Loucy (cell line): Measurements from ENCODE around the gene TTC32.
"Not testable (repeated sequence)": the region's sequence is repeated elsewhere in the genome, so short reads cannot be mapped to it uniquely, and the experiment has no call there.

ENCODE experiments used
- H2AFZ ChIP-seq: fragments of 200-600 bp; sonication (generic); 2 replicates; pipeline ENCODE4 v1.6.0; 2016; ENCODE audit warnings: antibody characterized with exemption, mild to moderate bottlenecking, low read length, moderate library complexity
- H3F3A ChIP-seq: fragments of 200-600 bp; 2 replicates; pipeline ENCODE4 v1.6.0; 2016; ENCODE audit warnings: antibody characterized with exemption, low read depth, mild to moderate bottlenecking
- H3K27me3 ChIP-seq: fragments of 200-600 bp; sonication (generic); 2 replicates; pipeline ENCODE4 v1.6.1; 2014; ENCODE audit warnings: low read length, mild to moderate bottlenecking; ENCODE audit not compliant: insufficient read depth, poor library complexity, severe bottlenecking
- H3K36me3 ChIP-seq: fragments of 200-600 bp; sonication (generic); 2 replicates; pipeline ENCODE4 v1.6.1; 2016; ENCODE audit warnings: low read length; ENCODE audit not compliant: insufficient read depth
- H3K4me1 ChIP-seq: fragments of 200-600 bp; sonication (generic); 2 replicates; pipeline ENCODE4 v1.5.1; 2014; ENCODE audit warnings: low read length, mild to moderate bottlenecking; ENCODE audit not compliant: insufficient read depth, poor library complexity, severe bottlenecking
- H3K4me2 ChIP-seq: fragments of 200-600 bp; sonication (generic); 2 replicates; pipeline ENCODE4 v1.6.0; 2014; ENCODE audit warnings: antibody characterized with exemption, low read length, low read depth, mild to moderate bottlenecking; ENCODE audit not compliant: poor library complexity, severe bottlenecking
- H3K4me3 ChIP-seq: fragments of 200-600 bp; sonication (generic); 2 replicates; pipeline ENCODE4 v1.5.1; 2014; ENCODE audit warnings: low read length, mild to moderate bottlenecking, mixed read lengths; ENCODE audit not compliant: poor library complexity, severe bottlenecking
- H3K79me2 ChIP-seq: fragments of 200-600 bp; sonication (generic); 2 replicates; pipeline ENCODE4 v1.6.1; 2014; ENCODE audit warnings: low read length; ENCODE audit not compliant: insufficient read depth
- H3K9ac ChIP-seq: fragments of 200-600 bp; sonication (generic); 2 replicates; pipeline ENCODE4 v1.6.0; 2014; ENCODE audit warnings: mild to moderate bottlenecking, low read depth, low read length, moderate library complexity; ENCODE audit not compliant: poor library complexity, severe bottlenecking
- H3K9me2 ChIP-seq: fragments of 200-600 bp; sonication (generic); replicated peaks from 2 replicates; pipeline ENCODE4 v1.6.1; 2016; ENCODE audit warnings: low read depth, low read length, mixed read lengths
- H3K9me3 ChIP-seq: fragments of 200-600 bp; sonication (generic); 2 replicates; pipeline ENCODE4 v1.6.1; 2014; ENCODE audit warnings: mild to moderate bottlenecking, antibody characterized with exemption, low read length, low read depth; ENCODE audit not compliant: insufficient read depth
- H4K20me1 ChIP-seq: fragments of 200-600 bp; sonication (generic); 2 replicates; pipeline ENCODE4 v1.6.0; 2014; ENCODE audit warnings: antibody characterized with exemption, low read length, mild to moderate bottlenecking; ENCODE audit not compliant: insufficient read depth, poor library complexity, severe bottlenecking
- EZH2phosphoT487 ChIP-seq: fragments of 200-600 bp; IDR thresholded peaks from 2 replicates; pipeline ENCODE4 v1.6.1; 2018; ENCODE audit warnings: antibody characterized with exemption, mild to moderate bottlenecking, moderate library complexity, borderline replicate concordance
- TF ChIP-seq, protein P1 (sequence below): fragments of 200-600 bp; sonication (generic); conservative IDR thresholded peaks from 2 replicates; pipeline ENCODE4 v1.5.1; 2014; ENCODE audit warnings: mild to moderate bottlenecking, antibody characterized with exemption, low read length

The TTC32 gene

DNA sequence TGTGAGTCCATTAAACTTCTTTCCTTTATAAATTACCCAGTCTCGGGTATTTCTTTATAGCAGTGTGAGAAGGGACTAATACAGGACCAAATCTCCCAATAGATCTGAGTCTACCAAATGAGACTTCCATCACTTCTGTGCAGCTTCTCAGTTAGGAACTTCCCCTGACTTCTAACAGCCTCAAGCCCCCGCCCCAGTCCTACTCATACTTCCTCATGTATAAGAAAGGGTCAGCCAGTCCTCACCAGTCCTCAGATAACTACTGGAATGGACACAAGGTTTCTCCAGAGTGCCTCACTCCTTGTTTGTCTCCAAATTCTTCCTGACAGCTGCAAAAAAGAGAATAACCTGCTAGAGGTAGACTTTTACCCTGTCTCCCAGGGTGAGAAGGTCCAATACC lies 19.5 kb downstream of the TTC32 start:
- no peaks in the 10 kb centered on the region for H4K20me1 ChIP-seq
- no peaks in the 10 kb centered on the region for H3K36me3 ChIP-seq
- H3K9me3 ChIP-seq = no peaks in the 10 kb centered on the region
- H2AFZ ChIP-seq = no peak overlapping the region
- TF ChIP-seq, protein P1, sequence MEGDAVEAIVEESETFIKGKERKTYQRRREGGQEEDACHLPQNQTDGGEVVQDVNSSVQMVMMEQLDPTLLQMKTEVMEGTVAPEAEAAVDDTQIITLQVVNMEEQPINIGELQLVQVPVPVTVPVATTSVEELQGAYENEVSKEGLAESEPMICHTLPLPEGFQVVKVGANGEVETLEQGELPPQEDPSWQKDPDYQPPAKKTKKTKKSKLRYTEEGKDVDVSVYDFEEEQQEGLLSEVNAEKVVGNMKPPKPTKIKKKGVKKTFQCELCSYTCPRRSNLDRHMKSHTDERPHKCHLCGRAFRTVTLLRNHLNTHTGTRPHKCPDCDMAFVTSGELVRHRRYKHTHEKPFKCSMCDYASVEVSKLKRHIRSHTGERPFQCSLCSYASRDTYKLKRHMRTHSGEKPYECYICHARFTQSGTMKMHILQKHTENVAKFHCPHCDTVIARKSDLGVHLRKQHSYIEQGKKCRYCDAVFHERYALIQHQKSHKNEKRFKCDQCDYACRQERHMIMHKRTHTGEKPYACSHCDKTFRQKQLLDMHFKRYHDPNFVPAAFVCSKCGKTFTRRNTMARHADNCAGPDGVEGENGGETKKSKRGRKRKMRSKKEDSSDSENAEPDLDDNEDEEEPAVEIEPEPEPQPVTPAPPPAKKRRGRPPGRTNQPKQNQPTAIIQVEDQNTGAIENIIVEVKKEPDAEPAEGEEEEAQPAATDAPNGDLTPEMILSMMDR = no peak
- no peak for TF ChIP-seq EZH2phosphoT487
- no peaks in the 10 kb centered on the region for H3K9me2 ChIP-seq
- no peaks in the 10 kb centered on the region for H3K27me3 ChIP-seq
- H3K9ac ChIP-seq = no peak overlapping the region
- H3K4me1 ChIP-seq = no peaks in the 10 kb centered on the region
- no peaks in the 10 kb centered on the region for H3K79me2 ChIP-seq
- H3F3A ChIP-seq = no peaks in the 10 kb centered on the region
- H3K4me2 ChIP-seq = no peak overlapping the region
- no peak overlapping the region for H3K4me3 ChIP-seq

GRCh38 chr2:19881908-19882265 lies 19.9 kb downstream of the TTC32 start:
- no peaks in the 10 kb centered on the region for H3K27me3 ChIP-seq
- no peaks in the 10 kb centered on the region for H3F3A ChIP-seq
- TF ChIP-seq EZH2phosphoT487 = no peak
- TF ChIP-seq, protein P1 = no peak

DNA sequence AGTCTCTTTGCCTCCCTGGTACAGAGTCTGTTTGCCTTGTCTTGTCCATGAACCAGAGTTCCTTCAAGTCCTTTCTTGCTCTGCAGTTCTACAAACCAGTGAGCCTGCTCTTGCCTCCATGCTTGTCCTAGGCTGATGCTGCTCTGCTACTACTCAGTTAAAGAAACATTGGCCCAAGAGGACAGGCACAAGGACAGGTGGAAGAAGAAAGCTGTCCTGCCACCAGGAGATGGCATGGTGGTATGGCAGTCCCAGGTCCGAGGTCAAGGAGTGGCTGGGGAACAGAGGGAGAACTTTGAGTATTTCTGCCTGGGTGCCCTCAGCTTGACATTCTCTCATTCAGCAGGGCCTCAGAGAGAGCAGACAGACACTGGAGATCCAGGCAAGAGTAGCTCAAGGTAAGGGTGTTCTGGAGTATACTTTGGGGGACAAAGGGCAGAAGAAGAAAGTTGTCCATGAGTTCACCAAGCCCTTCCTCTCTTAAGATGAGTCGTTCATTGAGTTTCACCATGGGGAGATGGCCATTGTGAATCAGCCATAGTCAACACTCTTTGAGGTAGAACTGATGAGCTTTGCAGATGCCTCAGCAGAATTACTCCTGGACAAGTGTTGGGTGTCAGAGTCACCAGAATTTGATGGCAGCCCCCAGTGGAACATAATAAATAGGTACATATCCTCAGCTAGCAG lies 20.4 kb downstream of the TTC32 start:
- H3K79me2 ChIP-seq = no peaks in the 10 kb centered on the region
- no peaks in the 10 kb centered on the region for H3F3A ChIP-seq
- H3K36me3 ChIP-seq = no peaks in the 10 kb centered on the region
- no peaks in the 10 kb centered on the region for H4K20me1 ChIP-seq
- no peaks in the 10 kb centered on the region for H3K4me1 ChIP-seq
- H3K4me2 ChIP-seq = no peak overlapping the region
- H3K9me3 ChIP-seq = no peaks in the 10 kb centered on the region
- H3K27me3 ChIP-seq = no peaks in the 10 kb centered on the region
- no peak overlapping the region for H3K9ac ChIP-seq
- H2AFZ ChIP-seq = no peak overlapping the region
- no peak for TF ChIP-seq EZH2phosphoT487
- H3K4me3 ChIP-seq = no peak overlapping the region
- no peaks in the 10 kb centered on the region for H3K9me2 ChIP-seq

More at GRCh38 chr2:19881908-19882265, 19.9 kb downstream of the TTC32 start:
- Histone ChIP-seq H3K4me3 (no peak overlapping the region), H3K4me1 (no peaks in the 10 kb centered on the region), H3K9me2 (no peaks in the 10 kb centered on the region), H4K20me1 (no peaks in the 10 kb centered on the region), H3K4me2 (no peak overlapping the region), H3K9me3 (no peaks in the 10 kb centered on the region), H2AFZ (no peak overlapping the region), H3K36me3 (no peaks in the 10 kb centered on the region), H3K79me2 (no peaks in the 10 kb centered on the region), H3K9ac (no peak overlapping the region)

GRCh38 chr2:19880191-19880590 lies 21.6 kb downstream of the TTC32 start:
- not testable (repeated sequence) for H3K9me2 ChIP-seq, H3K4me3 ChIP-seq, H3K9ac ChIP-seq, H3K27me3 ChIP-seq, H3K79me2 ChIP-seq, H3K9me3 ChIP-seq, H3F3A ChIP-seq, H3K36me3 ChIP-seq, H3K4me2 ChIP-seq, H4K20me1 ChIP-seq, H2AFZ ChIP-seq, H3K4me1 ChIP-seq
